ENCODE results near the gene PHACTR1. TPM values are rescaled to one million over a fixed set of nuclear protein-coding genes. Genes with fewer than 3 reads are reported as not detected.

The PHACTR1 gene
- total RNA-seq, 1 donor from 2014 or later = 0.49 TPM

DNA sequence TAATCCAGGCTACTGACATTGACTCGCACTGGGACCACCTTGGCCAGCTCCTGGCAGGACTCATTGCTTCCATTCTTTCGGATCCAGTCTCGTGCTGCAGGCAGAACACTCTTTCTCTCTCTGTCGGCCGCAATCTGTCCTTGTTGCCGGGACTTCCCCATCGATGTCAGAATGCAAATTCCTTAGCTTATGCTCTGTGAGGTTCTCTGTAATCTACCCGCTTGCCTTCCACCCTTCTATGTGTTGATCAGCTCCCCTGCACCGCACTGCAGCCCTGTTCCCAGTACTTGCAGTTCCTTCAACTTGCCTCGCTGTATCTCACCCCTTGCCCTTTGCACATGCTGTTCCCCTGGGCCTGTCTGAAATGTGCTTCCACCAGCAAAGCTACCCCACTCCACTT lies 182.0 kb downstream of the PHACTR1 start:
- Histone ChIP-seq H3K4me3 (no peak overlapping the region), H3K36me3 (no peaks in the 10 kb centered on the region), H3K4me1 (no peaks in the 10 kb centered on the region), H3K27ac (no peak overlapping the region), H3K27me3 (no peaks in the 10 kb centered on the region), H3K9me3 (no peaks in the 10 kb centered on the region)
- TF ChIP-seq POLR2AphosphoS5 (IDR thresholded peaks at IDR 0.05; ENCODE audit: insufficient read depth in 1 of 2, low read depth in 1 of 2) (no peak), POLR2A (IDR thresholded peaks at IDR 0.05) (no peak)
- TF ChIP-seq, protein P1, sequence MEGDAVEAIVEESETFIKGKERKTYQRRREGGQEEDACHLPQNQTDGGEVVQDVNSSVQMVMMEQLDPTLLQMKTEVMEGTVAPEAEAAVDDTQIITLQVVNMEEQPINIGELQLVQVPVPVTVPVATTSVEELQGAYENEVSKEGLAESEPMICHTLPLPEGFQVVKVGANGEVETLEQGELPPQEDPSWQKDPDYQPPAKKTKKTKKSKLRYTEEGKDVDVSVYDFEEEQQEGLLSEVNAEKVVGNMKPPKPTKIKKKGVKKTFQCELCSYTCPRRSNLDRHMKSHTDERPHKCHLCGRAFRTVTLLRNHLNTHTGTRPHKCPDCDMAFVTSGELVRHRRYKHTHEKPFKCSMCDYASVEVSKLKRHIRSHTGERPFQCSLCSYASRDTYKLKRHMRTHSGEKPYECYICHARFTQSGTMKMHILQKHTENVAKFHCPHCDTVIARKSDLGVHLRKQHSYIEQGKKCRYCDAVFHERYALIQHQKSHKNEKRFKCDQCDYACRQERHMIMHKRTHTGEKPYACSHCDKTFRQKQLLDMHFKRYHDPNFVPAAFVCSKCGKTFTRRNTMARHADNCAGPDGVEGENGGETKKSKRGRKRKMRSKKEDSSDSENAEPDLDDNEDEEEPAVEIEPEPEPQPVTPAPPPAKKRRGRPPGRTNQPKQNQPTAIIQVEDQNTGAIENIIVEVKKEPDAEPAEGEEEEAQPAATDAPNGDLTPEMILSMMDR (IDR thresholded peaks at IDR 0.05) = no peak
- DNase-seq (ENCODE audit: extremely low spot score in 2 of 2) = no peak
- intact Hi-C loops (cut with DNase I) = no loop called here

DNA sequence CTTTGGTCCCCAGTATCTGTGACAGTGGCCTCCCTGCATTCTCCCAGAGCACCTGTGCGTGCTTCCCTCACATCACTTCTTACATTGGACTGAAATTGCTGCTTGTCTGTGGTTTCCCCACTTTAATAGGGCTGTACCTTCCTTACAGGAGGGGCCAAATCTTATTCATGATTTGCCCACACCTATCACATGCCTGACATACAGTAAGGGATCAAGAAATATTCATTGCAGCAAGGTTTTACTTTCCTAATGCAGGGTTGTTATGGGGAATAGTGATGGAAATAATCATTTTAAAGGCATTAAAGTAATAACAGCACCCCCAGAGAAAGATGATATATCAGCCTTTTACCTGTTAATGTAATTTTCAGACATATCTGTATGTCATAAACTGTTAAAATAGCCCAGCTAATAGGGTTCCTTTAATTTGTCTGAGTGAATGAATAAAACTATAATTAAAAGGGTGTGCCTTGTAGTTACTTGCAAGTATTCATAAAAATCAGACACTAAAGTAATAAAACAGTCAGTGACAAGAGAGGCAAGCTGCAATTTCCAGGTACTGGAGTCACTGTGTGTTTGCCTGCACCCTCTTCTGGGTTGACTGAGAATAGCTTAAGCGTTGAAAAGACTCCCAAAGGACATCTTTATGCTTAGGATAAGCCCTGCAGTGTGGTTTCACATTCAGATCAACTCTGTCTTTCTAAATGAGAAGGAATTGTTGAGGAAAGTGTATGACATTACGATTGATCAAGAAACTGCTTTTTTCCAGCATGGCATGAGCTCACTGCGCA lies 182.7 kb downstream of the PHACTR1 start:
- no peak overlapping the region for H3K27ac ChIP-seq
- no peaks in the 10 kb centered on the region for H3K9me3 ChIP-seq
- no peak for TF ChIP-seq POLR2A (IDR thresholded peaks at IDR 0.05)
- TF ChIP-seq, protein P1 (IDR thresholded peaks at IDR 0.05) = no peak
- no peak for TF ChIP-seq POLR2AphosphoS5 (IDR thresholded peaks at IDR 0.05; ENCODE audit: insufficient read depth in 1 of 2, low read depth in 1 of 2)
- H3K36me3 ChIP-seq = no peaks in the 10 kb centered on the region
- no peaks in the 10 kb centered on the region for H3K4me1 ChIP-seq
- no peak overlapping the region for H3K4me3 ChIP-seq
- H3K27me3 ChIP-seq = no peaks in the 10 kb centered on the region
- DNase-seq (ENCODE audit: extremely low spot score in 2 of 2) = no peak
- intact Hi-C loops (cut with DNase I) = no loop called here

DNA sequence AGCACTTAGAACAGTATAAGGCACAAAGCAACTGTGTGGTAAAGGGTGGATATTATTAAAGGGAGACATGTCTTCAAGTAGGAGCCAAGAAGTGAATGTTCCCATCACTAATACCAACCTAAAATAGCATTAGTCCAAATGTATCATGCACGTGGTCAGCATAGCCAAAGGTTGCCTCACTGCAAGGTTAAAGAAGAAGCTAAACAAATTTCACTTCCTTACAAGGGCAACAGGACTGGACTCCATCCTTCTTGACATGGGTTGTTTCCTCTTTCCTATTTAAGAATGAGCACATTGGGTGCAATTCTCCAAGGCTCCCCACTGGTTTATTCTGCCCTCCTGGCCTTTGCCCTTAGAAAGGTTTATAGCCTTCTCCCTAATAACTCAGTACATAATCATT lies 186.7 kb downstream of the PHACTR1 start:
- Histone ChIP-seq H3K27me3 (no peaks in the 10 kb centered on the region), H3K4me3 (no peak overlapping the region), H3K9me3 (no peaks in the 10 kb centered on the region), H3K4me1 (no peaks in the 10 kb centered on the region), H3K27ac (no peak overlapping the region), H3K36me3 (no peaks in the 10 kb centered on the region)
- DNase-seq (ENCODE audit: extremely low spot score in 2 of 2) = no peak
- TF ChIP-seq, protein P1 (IDR thresholded peaks at IDR 0.05) = no peak
- TF ChIP-seq POLR2A (IDR thresholded peaks at IDR 0.05) (no peak), POLR2AphosphoS5 (IDR thresholded peaks at IDR 0.05; ENCODE audit: insufficient read depth in 1 of 2, low read depth in 1 of 2) (no peak)
- intact Hi-C loops (cut with DNase I) = no loop called here

DNA sequence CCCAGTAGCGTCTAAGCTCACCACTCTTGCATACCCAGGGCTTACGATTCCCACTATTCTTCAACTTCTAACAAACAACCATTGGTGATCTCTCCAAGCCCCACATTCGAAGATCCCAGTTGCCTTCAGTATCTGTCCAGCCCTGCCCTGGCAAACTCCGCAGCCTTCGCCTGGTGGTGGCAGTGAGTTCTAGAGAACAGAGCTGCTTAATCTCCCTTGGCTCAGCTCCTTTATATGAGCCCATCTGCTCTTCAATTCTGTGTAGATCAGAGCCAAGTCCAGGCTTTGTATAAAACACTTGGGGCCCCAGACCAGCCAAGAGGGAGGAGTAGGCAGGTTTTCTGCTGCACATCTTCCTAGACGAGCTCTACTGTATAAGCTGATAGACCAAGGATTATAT lies 193.3 kb downstream of the PHACTR1 start:
- no peaks in the 10 kb centered on the region for H3K9me3 ChIP-seq
- no peak for DNase-seq (ENCODE audit: extremely low spot score in 2 of 2)
- no peak overlapping the region for H3K4me3 ChIP-seq
- H3K36me3 ChIP-seq = no peaks in the 10 kb centered on the region
- TF ChIP-seq POLR2AphosphoS5 (IDR thresholded peaks at IDR 0.05; ENCODE audit: insufficient read depth in 1 of 2, low read depth in 1 of 2) (no peak), POLR2A (IDR thresholded peaks at IDR 0.05) (no peak)
- TF ChIP-seq, protein P1 (IDR thresholded peaks at IDR 0.05) = no peak
- H3K27me3 ChIP-seq = no peaks in the 10 kb centered on the region
- H3K4me1 ChIP-seq = no peaks in the 10 kb centered on the region
- intact Hi-C loops (cut with DNase I) = loop anchor here (5.0 kb wide), 1 partner anchor 422 kb away; no protein-coding TSS in a partner anchor
- H3K27ac ChIP-seq = no peak overlapping the region

DNA sequence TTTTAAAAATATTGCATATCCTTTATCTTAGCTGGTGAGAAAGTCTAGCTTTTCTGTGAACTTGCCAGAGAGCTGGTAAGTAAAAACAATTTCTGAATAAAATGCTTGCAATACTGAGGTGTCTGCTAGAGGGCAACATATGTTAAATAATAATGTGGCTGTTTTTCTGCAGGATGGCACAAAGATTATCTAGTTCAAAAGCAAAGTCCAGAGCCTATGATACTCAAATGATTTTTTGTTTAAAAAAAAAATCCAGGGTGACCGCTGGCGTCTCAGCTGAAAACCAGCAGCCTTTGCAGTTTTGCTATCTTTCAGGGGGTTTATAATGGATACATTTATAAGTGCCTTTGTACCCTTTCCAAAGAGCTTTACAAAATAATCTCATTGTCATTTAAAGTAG lies 194.9 kb downstream of the PHACTR1 start:
- intact Hi-C loops (cut with DNase I) = loop anchor here (5.0 kb wide), 1 partner anchor 421 kb away; no protein-coding TSS in a partner anchor
- no peak for TF ChIP-seq POLR2AphosphoS5 (IDR thresholded peaks at IDR 0.05; ENCODE audit: insufficient read depth in 1 of 2, low read depth in 1 of 2)
- TF ChIP-seq, protein P1 (IDR thresholded peaks at IDR 0.05) = peak; percentile 20 to 51 (median 43)
- no peak for TF ChIP-seq POLR2A (IDR thresholded peaks at IDR 0.05)

More for the DNA sequence above, 194.9 kb downstream of the PHACTR1 start:
- H3K4me1 ChIP-seq = no peaks in the 10 kb centered on the region
- H3K9me3 ChIP-seq = no peaks in the 10 kb centered on the region
- H3K27ac ChIP-seq = no peak overlapping the region
- H3K4me3 ChIP-seq = no peak overlapping the region
- no peaks in the 10 kb centered on the region for H3K36me3 ChIP-seq
- no peak for DNase-seq (ENCODE audit: extremely low spot score in 2 of 2)
- H3K27me3 ChIP-seq = no peaks in the 10 kb centered on the region
